NCI-H187 treated with DMSO at 0.1 percent for 48 hours (cell line): Measurements from ENCODE around the gene FAM83D.

Source experiments
- DNase-seq: peaks from one replicate; lab custom pipeline; 2025; lab: John Stamatoyannopoulos, UW

FAM83D gene

GRCh38 chr20:38895098-38895949 is 30.9 kb upstream of the FAM83D start:
- no peak for DNase-seq

DNA sequence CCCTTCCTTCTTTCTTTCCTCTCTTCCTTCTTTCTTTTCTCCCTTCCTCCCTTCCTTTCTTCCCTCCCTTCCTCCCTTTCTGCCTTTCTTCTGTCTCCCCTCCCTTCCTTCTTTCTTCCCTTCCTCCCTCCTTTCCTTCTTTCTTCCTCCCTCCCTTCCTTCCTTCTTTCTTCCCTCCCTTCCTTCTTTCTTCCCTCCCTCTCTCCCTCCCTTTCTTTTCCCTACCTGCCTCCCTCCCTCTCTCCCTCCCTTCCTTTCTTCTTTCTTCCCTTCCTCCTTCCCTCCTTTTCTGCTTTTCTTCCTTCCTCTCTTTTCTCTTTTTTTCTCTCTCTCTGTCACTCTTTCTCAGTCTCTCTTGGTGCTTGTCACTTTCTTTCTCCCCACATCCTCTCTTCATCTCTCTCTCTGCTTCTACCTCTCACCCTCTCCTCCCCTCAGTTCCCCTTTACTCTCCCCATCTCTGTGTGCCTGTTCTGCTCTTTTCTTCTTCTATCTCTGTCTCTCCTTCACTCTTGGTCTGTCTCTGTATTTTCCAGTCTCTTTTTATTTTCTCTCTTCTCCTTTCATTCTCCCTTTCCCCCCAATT is 30.1 kb upstream of the FAM83D start:
- no peak for DNase-seq

- DNase-seq, result no peak
Measured at GRCh38 chr20:38897267-38897666, 28.9 kb upstream of the FAM83D start.

- DNase-seq, result no peak
Measured at GRCh38 chr20:38900606-38901005, 25.6 kb upstream of the FAM83D start.

DNA sequence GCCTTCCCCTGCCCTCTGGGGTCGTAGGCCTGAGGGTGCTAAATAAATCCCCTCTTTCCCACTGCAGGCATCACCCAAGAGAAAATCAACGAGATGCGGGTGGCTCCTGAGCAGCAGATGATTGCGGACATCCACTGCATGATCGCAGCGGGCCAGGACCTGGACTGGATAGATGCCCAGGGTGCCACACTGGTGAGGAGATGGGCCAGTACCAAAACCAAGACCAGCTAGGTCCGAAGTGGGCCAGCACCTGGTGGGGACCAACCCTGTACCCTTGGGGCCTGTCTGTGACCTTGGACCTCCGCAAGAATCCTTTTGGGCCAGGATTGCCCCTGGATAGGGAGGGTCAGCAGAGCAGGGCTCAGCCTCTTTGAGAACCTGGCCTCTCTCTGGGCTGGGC is 23.6 kb upstream of the FAM83D start:
- no peak for DNase-seq

DNA sequence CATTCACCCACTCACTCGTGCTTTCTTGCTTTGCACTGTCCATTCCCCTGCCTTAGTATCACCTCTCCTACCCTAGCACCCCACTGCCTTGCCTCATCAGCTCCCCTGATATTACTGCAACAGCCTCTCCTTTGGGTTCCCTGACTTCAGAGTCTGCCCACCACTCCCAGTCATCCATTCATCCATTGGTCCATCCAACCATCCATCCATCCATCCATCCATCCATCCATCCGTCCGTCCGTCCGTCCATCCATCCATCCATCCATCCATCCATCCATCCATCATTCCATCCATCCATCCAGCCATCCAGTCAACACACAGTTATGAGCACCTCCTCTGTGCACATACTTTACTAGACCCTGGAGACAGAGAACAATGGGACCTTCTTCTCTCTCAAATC is 22.9 kb upstream of the FAM83D start:
- DNase-seq, result no peak

GRCh38 chr20:38905375-38905774 is 20.8 kb upstream of the FAM83D start:
- no peak for DNase-seq

DNA sequence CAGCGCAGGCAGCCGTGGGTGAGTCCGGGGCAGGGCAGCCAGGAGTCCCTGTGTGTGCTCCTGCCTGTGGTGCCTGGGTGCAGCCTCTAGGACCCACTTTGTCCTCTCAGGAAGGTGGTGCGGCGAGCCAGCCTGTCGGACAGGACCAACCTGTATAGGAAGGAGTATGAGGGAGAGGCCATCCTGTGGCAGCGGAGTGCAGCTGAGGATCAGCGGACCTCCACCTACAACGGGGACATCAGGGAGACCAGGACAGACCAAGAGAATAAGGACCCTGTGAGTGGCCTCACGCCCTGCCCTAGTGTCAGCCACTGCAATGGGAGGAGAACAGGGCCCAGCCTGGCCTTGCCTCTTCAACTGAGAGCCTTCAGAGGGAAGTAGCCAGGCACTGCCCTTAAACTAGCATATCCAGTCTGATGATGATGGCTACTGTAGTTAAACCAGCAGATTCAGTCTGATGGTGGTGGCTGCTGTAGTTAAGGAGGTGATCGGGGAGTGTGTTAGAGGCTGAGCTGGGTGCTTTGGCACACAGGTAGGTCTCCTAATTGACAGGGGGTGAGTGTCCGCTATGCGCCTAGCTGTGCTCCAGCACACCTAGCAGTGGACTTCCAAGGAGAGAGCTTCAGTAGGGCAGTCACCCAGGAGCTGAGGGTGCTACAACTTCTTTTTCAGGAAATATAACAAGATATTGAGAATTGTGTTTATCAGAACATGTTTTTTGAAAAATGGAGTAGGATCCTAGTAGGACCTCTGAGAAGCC is 18.1 kb upstream of the FAM83D start:
- DNase-seq, result no peak

DNA sequence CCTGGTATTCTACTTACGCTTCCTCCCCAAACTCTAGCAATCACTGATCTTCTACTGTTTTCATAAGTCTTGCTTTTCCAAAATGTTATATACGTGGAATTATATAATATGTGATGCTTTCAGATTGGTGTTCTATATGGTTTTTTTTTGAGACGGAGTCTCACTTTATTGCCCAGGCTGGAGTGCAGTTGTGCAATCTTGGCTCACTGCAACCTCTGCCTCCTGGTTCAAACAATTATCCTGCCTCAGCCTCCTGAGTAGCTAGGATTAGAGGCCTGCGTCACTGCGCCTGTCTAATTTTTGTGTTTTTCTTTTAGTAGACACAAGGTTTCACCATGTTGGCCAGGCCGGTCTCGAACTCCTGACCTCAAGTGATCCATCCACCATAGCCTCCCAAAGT is 10.9 kb upstream of the FAM83D start:
- DNase-seq, result no peak

DNA sequence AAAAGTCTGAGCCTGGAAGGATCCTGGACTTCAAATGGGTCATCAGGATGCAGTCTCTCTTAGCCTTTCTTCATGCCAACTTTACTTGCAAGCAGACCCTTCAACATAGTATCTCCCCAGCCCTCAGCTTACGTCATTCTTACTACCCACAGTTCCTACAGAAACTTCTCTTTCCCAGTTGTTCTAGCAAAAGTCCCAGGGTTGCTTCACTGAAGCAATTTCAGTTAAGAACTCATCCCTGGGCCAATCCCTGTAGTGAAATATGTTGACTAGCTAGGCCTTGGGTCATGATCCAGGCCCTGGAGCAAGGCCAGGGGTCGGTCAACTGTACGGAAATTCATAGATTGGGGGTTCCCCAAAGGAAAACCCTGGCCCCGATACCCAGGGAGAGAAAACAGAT is 8.6 kb upstream of the FAM83D start:
- DNase-seq, result no peak

DNA sequence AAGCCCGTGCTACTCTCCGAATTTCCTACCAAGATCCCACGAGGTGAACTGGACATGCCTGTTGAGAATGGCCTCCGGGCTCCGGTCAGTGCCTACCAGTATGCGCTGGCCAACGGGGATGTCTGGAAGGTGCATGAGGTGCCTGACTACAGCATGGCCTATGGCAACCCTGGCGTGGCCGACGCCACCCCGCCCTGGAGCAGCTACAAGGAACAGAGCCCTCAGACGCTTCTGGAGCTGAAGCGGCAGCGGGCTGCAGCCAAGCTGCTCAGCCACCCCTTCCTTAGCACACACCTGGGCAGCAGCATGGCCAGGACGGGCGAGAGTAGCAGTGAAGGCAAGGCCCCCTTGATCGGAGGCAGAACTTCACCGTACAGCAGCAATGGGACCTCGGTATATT is 8.0 kb upstream of the FAM83D start:
- DNase-seq, result no peak

DNA sequence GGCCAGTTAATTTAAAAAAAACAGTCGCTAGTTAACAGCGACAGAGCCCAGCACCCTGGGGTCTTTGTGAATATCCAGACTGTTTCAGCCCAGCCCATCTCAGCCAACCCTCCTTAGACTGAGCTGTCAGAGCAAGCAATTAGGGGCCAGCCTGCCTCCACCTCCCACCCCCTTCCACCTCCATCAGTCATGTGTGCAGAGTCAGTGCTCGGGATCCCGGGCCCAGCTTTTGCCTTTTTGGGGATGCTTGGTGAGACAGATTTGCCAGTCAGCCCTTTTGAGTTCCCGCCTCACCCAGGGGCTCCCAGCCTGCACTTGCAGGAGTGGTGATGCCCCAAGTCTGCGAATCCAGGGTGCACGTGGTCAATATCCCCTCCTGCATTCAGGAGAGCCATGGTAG is 6.5 kb upstream of the FAM83D start:
- no peak for DNase-seq

DNA sequence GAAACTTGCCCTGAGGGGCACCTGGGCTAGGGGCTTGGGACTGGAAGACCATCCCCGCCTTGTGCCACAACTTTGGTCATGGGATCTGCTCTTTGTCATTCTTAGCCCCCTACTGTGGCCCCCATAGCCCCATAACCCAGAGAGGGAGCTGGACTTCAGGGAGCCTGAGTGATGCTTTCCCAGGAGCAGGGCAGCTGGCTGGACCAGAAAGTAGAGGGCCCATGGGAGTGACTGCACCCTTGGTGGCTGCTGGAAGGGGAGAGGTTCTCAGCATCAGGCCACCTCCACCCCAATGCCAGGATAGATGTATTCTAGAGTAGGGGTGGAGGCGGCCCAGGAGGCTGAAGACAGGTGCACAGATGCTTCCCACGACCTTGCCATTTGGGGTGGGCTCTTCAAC is 5.8 kb upstream of the FAM83D start:
- no peak for DNase-seq

GRCh38 chr20:38920851-38921250 is 5.4 kb upstream of the FAM83D start:
- no peak for DNase-seq

DNA sequence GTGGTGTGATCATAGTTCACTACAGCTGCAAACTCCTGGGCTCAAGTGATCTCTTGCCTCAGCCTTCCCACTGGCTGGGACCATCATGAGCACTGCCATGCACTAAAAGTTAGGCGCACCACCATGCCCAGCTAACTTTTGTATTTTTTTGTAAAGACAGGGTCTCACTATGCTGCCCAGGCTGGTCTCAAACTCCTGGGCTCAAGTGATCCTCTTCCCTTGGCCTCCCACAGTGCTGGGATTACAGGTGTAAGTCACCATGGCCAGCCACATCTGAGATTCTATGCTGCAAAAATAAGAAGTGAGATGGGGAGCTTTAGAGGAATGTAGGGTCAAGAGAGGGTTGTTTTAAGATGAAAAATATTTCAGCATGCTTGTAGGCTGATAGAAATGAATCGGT is 1.5 kb upstream of the FAM83D start:
- DNase-seq, result no peak

- no peak for DNase-seq
Measured at GRCh38 chr20:38926934-38927616, 858 bp downstream of the FAM83D start.

DNA sequence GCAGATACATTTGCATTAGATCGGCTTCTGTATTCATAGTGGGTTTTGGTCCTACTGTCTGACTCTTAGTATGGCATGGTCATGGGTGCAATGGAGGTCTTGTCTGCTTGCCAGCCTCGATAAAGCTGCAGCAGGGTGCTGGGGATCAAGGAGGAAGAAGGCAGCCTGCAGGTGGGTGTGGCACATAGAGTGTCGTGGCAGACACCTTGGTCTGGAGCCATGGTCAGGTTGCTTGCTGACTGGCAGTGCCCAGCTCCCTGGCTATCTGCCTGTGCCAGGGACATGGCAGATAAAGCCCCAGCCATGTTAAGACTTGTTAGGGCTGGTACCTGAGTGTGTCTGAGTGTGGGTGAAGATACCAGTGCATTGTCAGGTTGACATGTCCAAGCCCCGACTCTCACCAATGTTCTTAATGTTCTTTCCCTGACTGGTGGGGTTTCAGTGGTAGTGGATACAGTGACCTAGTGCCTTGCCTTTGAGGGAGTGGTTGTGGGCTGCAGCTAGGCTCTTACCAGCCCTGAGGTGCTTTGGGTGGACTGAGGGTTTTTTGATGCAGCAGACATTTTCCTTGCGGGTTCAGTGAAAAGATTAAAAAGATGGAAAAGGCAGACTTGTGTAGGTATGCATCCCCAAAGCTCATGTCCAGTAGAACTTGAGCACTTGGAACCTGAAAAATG is 1.8 kb downstream of the FAM83D start:
- DNase-seq, result no peak

DNA sequence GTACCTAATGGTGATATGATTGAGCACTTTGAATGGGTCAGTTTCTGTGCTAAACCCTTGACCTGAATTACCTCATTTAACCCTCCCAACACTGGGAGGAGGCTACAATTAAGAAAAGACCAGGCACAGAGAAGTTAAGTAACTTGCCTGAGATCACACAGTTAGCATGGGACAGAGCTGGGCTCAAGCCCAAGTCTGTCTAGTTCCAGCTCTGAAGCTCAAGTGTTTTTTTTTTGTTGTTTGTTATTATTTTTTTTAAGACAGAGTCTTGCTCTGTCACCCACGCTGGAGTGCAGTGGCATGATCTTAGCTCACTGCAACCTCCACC is 4.0 kb downstream of the FAM83D start:
- DNase-seq, result no peak

DNA sequence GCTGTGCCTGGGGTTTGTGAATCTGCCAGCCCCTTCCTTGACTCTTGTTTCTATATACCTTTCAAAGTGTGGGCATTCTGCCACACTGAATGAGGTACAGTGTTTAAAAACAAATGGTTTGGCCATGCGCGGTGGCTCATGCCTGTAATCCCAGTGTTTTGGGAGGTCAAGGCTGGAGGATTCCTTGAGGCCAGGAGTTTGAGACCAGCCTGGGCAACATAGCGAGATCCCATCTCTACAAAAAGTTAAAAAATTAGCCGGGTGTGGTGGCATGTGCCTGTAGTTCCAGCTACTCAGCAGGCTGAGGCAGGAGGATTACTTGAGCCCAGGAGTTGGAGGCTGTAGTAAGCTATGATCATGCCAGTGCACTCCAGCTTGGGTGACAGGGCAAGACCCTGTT is 5.8 kb downstream of the FAM83D start:
- no peak for DNase-seq

DNA sequence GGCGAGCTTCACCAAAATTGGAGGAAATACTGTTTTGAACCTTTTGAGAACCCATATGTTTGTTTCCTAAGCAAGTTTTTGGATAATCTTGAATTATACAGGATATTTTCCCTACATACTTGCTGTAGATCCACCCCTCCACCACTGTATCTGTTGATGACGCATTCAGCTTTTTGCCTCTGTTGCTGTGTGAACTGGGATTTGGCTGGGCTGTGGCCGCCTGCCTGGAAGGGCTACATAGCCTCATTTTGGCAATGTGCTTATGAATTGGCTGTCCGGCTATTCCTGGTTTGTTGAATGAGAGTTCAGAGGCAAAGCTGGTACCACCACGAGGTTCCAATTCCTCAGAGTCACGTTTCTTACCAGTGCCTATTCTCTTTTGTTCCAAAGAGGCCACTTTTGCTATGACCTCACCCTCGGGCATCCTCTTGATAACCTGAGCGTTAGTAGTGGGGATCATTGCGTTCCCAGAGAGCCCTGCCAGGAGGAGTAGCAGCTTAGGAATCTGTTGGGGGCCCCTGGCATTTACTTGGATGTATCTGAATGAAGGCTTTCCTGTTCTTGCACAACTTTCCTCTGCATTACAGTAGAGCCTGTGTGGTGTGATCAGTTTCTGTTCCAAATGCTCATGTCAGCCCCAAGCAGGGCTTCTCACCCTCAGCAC is 6.4 kb downstream of the FAM83D start:
- no peak for DNase-seq

DNA sequence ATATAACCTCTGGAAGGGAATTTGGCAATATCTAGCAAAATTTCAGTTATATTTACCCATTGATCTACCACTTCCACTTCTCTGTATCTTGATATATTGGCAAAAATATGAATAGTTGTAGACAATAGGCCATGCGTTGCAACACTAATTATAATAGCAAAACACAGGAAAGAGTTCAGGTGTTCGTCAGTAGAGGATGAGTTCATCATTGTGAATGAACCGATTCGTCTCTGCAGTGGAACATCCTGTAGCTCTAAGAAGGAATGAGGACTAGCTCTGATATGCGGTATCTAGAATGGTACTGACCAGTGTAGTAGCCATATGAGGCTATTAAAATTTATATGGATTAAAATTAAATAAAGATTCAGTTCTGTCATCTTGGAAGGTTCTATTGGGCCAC is 8.3 kb downstream of the FAM83D start:
- no peak for DNase-seq

DNA sequence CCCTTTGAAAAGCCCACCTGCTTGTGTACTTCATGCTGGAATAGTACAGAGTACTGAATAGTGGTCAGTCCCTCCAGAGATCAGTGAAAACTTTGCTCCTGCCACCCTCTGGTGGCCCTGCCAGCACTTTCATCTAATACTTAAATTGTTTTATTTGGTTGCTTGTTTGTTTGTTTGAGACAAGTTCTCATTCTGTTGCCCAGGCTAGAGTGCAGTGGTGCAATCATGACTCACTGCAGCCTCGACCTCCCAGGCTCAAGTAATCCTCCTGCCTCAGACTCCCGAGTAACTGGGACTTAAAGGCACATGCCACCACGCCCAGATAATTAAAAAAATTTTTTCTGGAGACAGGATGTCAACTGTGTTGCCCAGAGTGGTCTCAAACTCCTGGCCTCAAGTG is 9.1 kb downstream of the FAM83D start:
- DNase-seq, result no peak
